ENCODE results near the gene SEPTIN5.

The SEPTIN5 gene

GRCh38 chr22:19735665-19736510 lies 21.6 kb downstream of the SEPTIN5 start:
- no peak for DNase-seq

- DNase-seq = no peak
Measured at GRCh38 chr22:19737846-19738663, 23.8 kb downstream of the SEPTIN5 start.

GRCh38 chr22:19738664-19739447 lies 24.6 kb downstream of the SEPTIN5 start:
- DNase-seq = no peak

- DNase-seq = no peak
Measured at GRCh38 chr22:19739448-19739895, 25.2 kb downstream of the SEPTIN5 start.

GRCh38 chr22:19739911-19740449 lies 25.7 kb downstream of the SEPTIN5 start:
- no peak for DNase-seq

- DNase-seq = no peak
Measured at GRCh38 chr22:19740586-19740985, 26.3 kb downstream of the SEPTIN5 start.

GRCh38 chr22:19741053-19741452 lies 26.8 kb downstream of the SEPTIN5 start:
- DNase-seq = no peak

- DNase-seq = no peak
Measured at GRCh38 chr22:19742160-19743066, 28.1 kb downstream of the SEPTIN5 start.

GRCh38 chr22:19743081-19743480 lies 28.8 kb downstream of the SEPTIN5 start:
- DNase-seq = no peak

- no peak for DNase-seq
Measured at GRCh38 chr22:19743651-19744050, 29.3 kb downstream of the SEPTIN5 start.

- DNase-seq = no peak
Measured at GRCh38 chr22:19744350-19745006, 30.2 kb downstream of the SEPTIN5 start.

GRCh38 chr22:19745155-19746101 lies 31.1 kb downstream of the SEPTIN5 start:
- no peak for DNase-seq

- no peak for DNase-seq
Measured at GRCh38 chr22:19746726-19747125, 32.4 kb downstream of the SEPTIN5 start.

GRCh38 chr22:19747551-19747950 lies 33.2 kb downstream of the SEPTIN5 start:
- no peak for DNase-seq

- no peak for DNase-seq
Measured at GRCh38 chr22:19748139-19748538, 33.8 kb downstream of the SEPTIN5 start.

GRCh38 chr22:19748991-19749664 lies 34.8 kb downstream of the SEPTIN5 start:
- no peak for DNase-seq

- no peak for DNase-seq
Measured at GRCh38 chr22:19749876-19750275, 35.6 kb downstream of the SEPTIN5 start.

- no peak for DNase-seq
Measured at GRCh38 chr22:19750507-19751490, 36.5 kb downstream of the SEPTIN5 start.

Measured in CD4-positive, alpha-beta T cell treated with Interleukin-4 for 1 hour (primary cell).